Ovary (tissue), 9 donors: Measurements from ENCODE around the gene SERINC5. TPM values are rescaled to one million over a fixed set of nuclear protein-coding genes. Genes with fewer than 3 reads are reported as not detected.

Source experiments
- DNase-seq, 5 donors: peaks; one replicate each; pipeline ENCODE4 v3.0.0-alpha.2; 2019 to 2020
- H3K27ac ChIP-seq, 2 donors: fragments of 200-600 bp; one replicate each; pipeline versions ENCODE4 v1.5.1 to v1.8.0; 2019 to 2022
- H3K27me3 ChIP-seq: fragments of 200-600 bp; one replicate; pipeline ENCODE4 v1.8.0; 2022
- H3K36me3 ChIP-seq: fragments of 200-600 bp; sonication (generic); one replicate; pipeline ENCODE4 v1.5.1; 2019
- H3K4me1 ChIP-seq: one replicate; pipeline ENCODE4 v1.8.1; 2013; ENCODE audit warnings: mild to moderate bottlenecking, moderate library complexity; ENCODE audit not compliant: insufficient read depth
- H3K4me3 ChIP-seq: fragments of 200-600 bp; sonication (generic); one replicate; pipeline ENCODE4 v1.5.1; 2017
- H3K9me3 ChIP-seq, 2 donors: fragments of 200-600 bp in 1 of 2; sonication (generic) in 1 of 2; one replicate each; pipeline versions ENCODE4 v1.5.1 to v1.8.1; 2013 to 2019; ENCODE audit warnings: mild to moderate bottlenecking in 1 of 2, moderate library complexity in 1 of 2
- CTCF ChIP-seq, 3 donors: fragments of 450-650 bp in 2 of 3; fragments of 200-600 bp in 1 of 3; IDR thresholded peaks; one replicate each; pipeline versions ENCODE4 v1.5.1 to v1.8.0; 2016 to 2022; ENCODE audit warnings: antibody characterized with exemption in 3 of 3, mild to moderate bottlenecking in 1 of 3
- EP300 ChIP-seq: sonication (generic); formaldehyde crosslinking; IDR thresholded peaks from one replicate; pipeline ENCODE4 v1.6.1; 2017; ENCODE audit warnings: antibody characterized with exemption
- POLR2A ChIP-seq: fragments of 450-650 bp; IDR thresholded peaks from one replicate; pipeline ENCODE4 v1.6.1; 2017; ENCODE audit warnings: antibody characterized with exemption, mild to moderate bottlenecking, moderate library complexity
- WGBS, 3 donors: extraction: QIAGEN DNeasy Blood & Tissue Kit in 1 of 3; methylation state at CpG; one replicate each; pipeline versions ENCODE4 v1.1.5 to v1.1.7; 2013 to 2017; 5-methylcytosine and 5-hydroxymethylcytosine counted together
- intact Hi-C, 4 donors: fragments of 100-400 bp; cut with DNase I; formaldehyde crosslinking; loops; one replicate each; pipeline versions ENCODE4 v1.11.0 to v1.15.1; 2022 to 2023
- polyA plus RNA-seq, 2 donors: library from polyadenylated mRNA; stranded (reverse); fragments of 200-250 nt in 1 of 2; fragments of 350-450 nt in 1 of 2; fragmentation: Illumina TruSeq in 1 of 2; extraction: RNeasy Lipid Tissue Mini Kit (QIAGEN cat#74804) in 1 of 2; gene quantifications; one replicate each; pipeline ENCODE4 v1.2.3, GENCODE V29; 2013 to 2014
- total RNA-seq, 7 donors: library from RNA; depleted of rRNA in 2 of 7; stranded (reverse); fragments of >200 nt in 2 of 7; fragmentation: NEBNext Ultra II Directional in 3 of 7; extraction: Animal tissue kit (Norgen Biotek cat#: 25700) in 3 of 7; gene quantifications; one replicate each; pipeline versions ENCODE4 v1.1.0 to v1.2.4, GENCODE V29; 2016 to 2023
- donor health status: DM: no; HTN: no; CAD: no; lungs with moderate emphysema.
- donor health status: DM: no; HTN: no; CAD: no.
- donor health status: Bipolar disorder and iron deficiency.
- donor health status: DM: yes; HTN: yes; CAD: no.
- donor health status: DM: no; HTN: no; CAD: no.
- donor health status: DM: yes; HTN: yes; CAD: no.

SERINC5 gene
- total and polyA plus RNA-seq, 9 donors: 12.7 to 88.7 (median 44.5) TPM

- no peak for DNase-seq
- WGBS, 3 donors: 96 to 97% (median 97%) methylated on average over 5 of the region's 5 CpGs
- Histone ChIP-seq H3K9me3 (no peaks in the 10 kb centered on the region), H3K4me3 (no peak overlapping the region), H3K27ac (no peak overlapping the region), H3K27me3 (no peaks in the 10 kb centered on the region), H3K36me3 (no peaks in the 10 kb centered on the region), H3K4me1 (peaks cover 13% of the 10 kb centered on the region)
- intact Hi-C loops: no loop called here
- TF ChIP-seq CTCF (IDR thresholded peaks at IDR 0.05): no peak
Observed at GRCh38 chr5:80237243-80237642, 18.6 kb downstream of the SERINC5 start.

- no peaks in the 10 kb centered on the region for H3K36me3 ChIP-seq
- no peak overlapping the region for H3K27ac ChIP-seq
- H3K9me3 ChIP-seq: no peaks in the 10 kb centered on the region
- H3K27me3 ChIP-seq: no peaks in the 10 kb centered on the region
- TF ChIP-seq CTCF (IDR thresholded peaks at IDR 0.05): no peak
- TF ChIP-seq EP300: no peak
- no peak for TF ChIP-seq POLR2A
- WGBS, 3 donors: 27 to 66% (median 44%) methylated on average over 5 of the region's 5 CpGs
- H3K4me3 ChIP-seq: no peak overlapping the region
- DNase-seq: no peak
- H3K4me1 ChIP-seq: peaks cover 7% of the 10 kb centered on the region
- intact Hi-C loops: no loop called here
Observed at GRCh38 chr5:80234116-80234948, 21.5 kb downstream of the SERINC5 start.

GRCh38 chr5:80231693-80232092 lies 24.2 kb downstream of the SERINC5 start:
- WGBS, 3 donors: 75 to 88% (median 84%) methylated on average over 1 of the region's 1 CpG
- DNase-seq: no peak
- Histone ChIP-seq H3K4me1 (peaks cover 5% of the 10 kb centered on the region), H3K4me3 (no peak overlapping the region), H3K36me3 (no peaks in the 10 kb centered on the region), H3K27me3 (no peaks in the 10 kb centered on the region), H3K27ac (no peak overlapping the region), H3K9me3 (no peaks in the 10 kb centered on the region)
- intact Hi-C loops: no loop called here
- TF ChIP-seq POLR2A (no peak), CTCF (IDR thresholded peaks at IDR 0.05) (no peak), EP300 (no peak)

GRCh38 chr5:80231243-80231642 lies 24.6 kb downstream of the SERINC5 start:
- Histone ChIP-seq H3K27me3 (no peaks in the 10 kb centered on the region), H3K4me3 (no peak overlapping the region), H3K4me1 (peaks cover 5% of the 10 kb centered on the region), H3K27ac (no peak overlapping the region), H3K9me3 (no peaks in the 10 kb centered on the region), H3K36me3 (no peaks in the 10 kb centered on the region)
- DNase-seq: no peak
- TF ChIP-seq POLR2A: no peak
- no peak for TF ChIP-seq CTCF (IDR thresholded peaks at IDR 0.05)
- TF ChIP-seq EP300: no peak
- WGBS, 3 donors: 47 to 57% (median 51%) methylated on average over 3 of the region's 3 CpGs
- intact Hi-C loops: no loop called here
